ENCODE measurements around the gene HSPA1A.
A peak's percentile ranks its signal among the peaks of the same experiment; 100 is the strongest.

Gene HSPA1A

GRCh38 chr6:31827286-31828079, 12.1 kb downstream of the HSPA1A start, which contains the start of gene HSPA1B:
Gene HSPA1B, plus strand, starts transcription at chr6:31827738. Its CDS starts 213 bp downstream, at chr6:31827951.
- TF ChIP-seq CTCF (IDR thresholded peaks at IDR 0.05; ENCODE audit: low read depth, low read length), result no peak
- TF ChIP-seq EZH2phosphoT487 (IDR thresholded peaks at IDR 0.05; ENCODE audit: low read depth), result no peak
- Histone ChIP-seq H3K27me3 (ENCODE audit: low read depth, low read length) (no peaks in the 10 kb centered on the region), H3K9me3 (ENCODE audit: insufficient read depth, low read length) (no peaks in the 10 kb centered on the region), H3K27ac (ENCODE audit: low read length) (peak within 1 kb of the TSS; percentile 30), H3K4me2 (ENCODE audit: low read length) (peak within 1 kb of the TSS; percentile 81), H3K9ac (ENCODE audit: low read length) (peak within 1 kb of the TSS; percentile 72), H3K4me3 (ENCODE audit: low read length) (peak within 1 kb of the TSS; percentile 78), H3K4me1 (ENCODE audit: low read length) (peaks cover 21% of the 10 kb centered on the region), H2AFZ (ENCODE audit: low read depth, low read length) (peak within 1 kb of the TSS; percentile 68), H3K36me3 (replicated peaks; ENCODE audit: low read depth, low read length) (no peaks in the 10 kb centered on the region), H4K20me1 (ENCODE audit: insufficient read depth, low read length) (no peaks in the 10 kb centered on the region), H3K79me2 (ENCODE audit: low read length) (no peaks in the 10 kb centered on the region)

- no peaks in the 10 kb centered on the region for H3K9me3 ChIP-seq (ENCODE audit: insufficient read depth, low read length)
- H3K4me1 ChIP-seq (ENCODE audit: low read length), result peaks cover 19% of the 10 kb centered on the region
- H3K79me2 ChIP-seq (ENCODE audit: low read length), result peaks cover 7% of the 10 kb centered on the region
- no peaks in the 10 kb centered on the region for H4K20me1 ChIP-seq (ENCODE audit: insufficient read depth, low read length)
- TF ChIP-seq CTCF (IDR thresholded peaks at IDR 0.05; ENCODE audit: low read depth, low read length) (peak; percentile 35), EZH2phosphoT487 (IDR thresholded peaks at IDR 0.05; ENCODE audit: low read depth) (no peak)
- H3K27ac ChIP-seq (ENCODE audit: low read length), result peak overlapping the region; percentile 64
- peak overlapping the region; percentile 94 for H3K4me2 ChIP-seq (ENCODE audit: low read length)
- H3K36me3 ChIP-seq (replicated peaks; ENCODE audit: low read depth, low read length), result no peaks in the 10 kb centered on the region
- H3K27me3 ChIP-seq (ENCODE audit: low read depth, low read length), result no peaks in the 10 kb centered on the region
- H3K9ac ChIP-seq (ENCODE audit: low read length), result peak overlapping the region; percentile 84
- no peak overlapping the region for H2AFZ ChIP-seq (ENCODE audit: low read depth, low read length)
- peak overlapping the region; percentile 84 for H3K4me3 ChIP-seq (ENCODE audit: low read length)
Observed at GRCh38 chr6:31829633-31830283, 14.4 kb downstream of the HSPA1A start.

- Histone ChIP-seq H3K79me2 (ENCODE audit: low read length) (peaks cover 18% of the 10 kb centered on the region), H3K4me3 (ENCODE audit: low read length) (peak overlapping the region; percentile 84), H2AFZ (ENCODE audit: low read depth, low read length) (peak overlapping the region; percentile 97; the same call in 1 of the 2 replicates), H3K4me1 (ENCODE audit: low read length) (peaks cover 19% of the 10 kb centered on the region), H3K27ac (ENCODE audit: low read length) (0 out of 2 replicates have a peak overlapping the region, but pooled peaks have one; percentile 64), H3K9me3 (ENCODE audit: insufficient read depth, low read length) (no peaks in the 10 kb centered on the region), H3K36me3 (replicated peaks; ENCODE audit: low read depth, low read length) (peaks cover 5% of the 10 kb centered on the region), H3K9ac (ENCODE audit: low read length) (peak overlapping the region; percentile 84), H3K27me3 (ENCODE audit: low read depth, low read length) (no peaks in the 10 kb centered on the region), H4K20me1 (ENCODE audit: insufficient read depth, low read length) (no peaks in the 10 kb centered on the region), H3K4me2 (ENCODE audit: low read length) (peak overlapping the region; percentile 94)
- TF ChIP-seq CTCF (IDR thresholded peaks at IDR 0.05; ENCODE audit: low read depth, low read length), result no peak
Observed at GRCh38 chr6:31830886-31831335, 15.6 kb downstream of the HSPA1A start.

All from OCI-LY3 (cell line).